GM12801 (cell line): ENCODE measurements around the gene RASAL3.

Experiments
- CTCF ChIP-seq: IDR thresholded peaks from one replicate; pipeline ENCODE4 v1.5.1; 2011; ENCODE audit warnings: control low read depth; ENCODE audit not compliant: insufficient read length; ENCODE audit errors: extremely low read depth

The RASAL3 gene

GRCh38 chr19:15437355-15438123 lies 26.8 kb downstream of the RASAL3 start:
- TF ChIP-seq CTCF, result no peak

DNA sequence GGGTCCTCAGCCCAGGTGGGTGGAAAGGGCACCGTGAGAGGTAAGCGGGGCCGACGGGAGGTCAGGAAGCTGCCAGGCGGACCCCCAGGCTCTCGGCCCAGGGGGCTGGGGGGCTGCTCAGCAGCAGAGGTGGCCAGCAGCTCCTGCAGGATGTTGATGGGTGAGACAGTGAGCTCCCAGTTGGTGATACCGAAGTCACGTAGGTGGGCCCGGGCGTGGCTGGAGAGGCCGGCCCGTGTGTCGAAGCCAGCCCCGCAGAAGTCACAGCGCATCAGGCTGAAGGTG lies 27.6 kb downstream of the RASAL3 start:
- no peak for TF ChIP-seq CTCF

DNA sequence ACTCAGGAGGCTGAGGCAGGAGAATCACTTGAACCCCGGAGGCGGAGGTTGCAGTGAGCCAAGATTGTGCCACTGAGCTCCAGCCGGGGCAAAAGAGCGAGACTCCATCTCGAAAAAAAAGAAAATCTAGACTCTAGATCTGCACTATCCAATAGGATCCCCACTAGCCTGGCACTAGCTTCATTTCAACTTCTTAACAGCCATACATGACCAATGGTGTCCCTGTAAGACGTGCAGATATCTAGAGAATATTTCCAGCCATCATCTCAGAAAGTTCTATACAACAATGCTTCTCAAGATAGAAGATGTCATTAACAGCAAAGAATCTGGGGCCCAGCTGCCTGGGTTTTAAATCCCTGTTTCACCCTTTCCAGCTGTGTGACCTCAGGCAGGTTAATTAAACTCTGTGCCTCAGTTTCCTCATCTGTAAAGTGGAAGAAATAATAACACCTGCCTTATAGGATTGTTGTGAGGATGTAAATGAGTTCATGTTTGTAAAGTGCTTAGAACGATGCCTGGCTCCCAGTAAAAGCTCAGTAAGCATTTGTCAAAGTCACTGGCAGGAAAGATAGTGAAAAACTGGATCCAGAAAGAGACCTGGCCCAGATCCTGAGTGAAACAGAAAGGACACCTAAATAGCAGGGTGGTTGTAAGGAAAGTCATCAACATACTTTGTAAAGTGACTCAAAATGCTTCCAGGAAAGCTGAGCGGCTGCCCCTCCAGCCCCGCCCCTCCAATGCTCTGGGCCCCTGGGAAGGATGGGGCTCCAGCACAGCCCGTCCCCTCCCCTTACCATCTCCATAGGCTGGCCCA lies 28.1 kb downstream of the RASAL3 start:
- no peak for TF ChIP-seq CTCF

- no peak for TF ChIP-seq CTCF
These were observed 30.8 kb downstream of the RASAL3 start for GRCh38 chr19:15433519-15434069.

DNA sequence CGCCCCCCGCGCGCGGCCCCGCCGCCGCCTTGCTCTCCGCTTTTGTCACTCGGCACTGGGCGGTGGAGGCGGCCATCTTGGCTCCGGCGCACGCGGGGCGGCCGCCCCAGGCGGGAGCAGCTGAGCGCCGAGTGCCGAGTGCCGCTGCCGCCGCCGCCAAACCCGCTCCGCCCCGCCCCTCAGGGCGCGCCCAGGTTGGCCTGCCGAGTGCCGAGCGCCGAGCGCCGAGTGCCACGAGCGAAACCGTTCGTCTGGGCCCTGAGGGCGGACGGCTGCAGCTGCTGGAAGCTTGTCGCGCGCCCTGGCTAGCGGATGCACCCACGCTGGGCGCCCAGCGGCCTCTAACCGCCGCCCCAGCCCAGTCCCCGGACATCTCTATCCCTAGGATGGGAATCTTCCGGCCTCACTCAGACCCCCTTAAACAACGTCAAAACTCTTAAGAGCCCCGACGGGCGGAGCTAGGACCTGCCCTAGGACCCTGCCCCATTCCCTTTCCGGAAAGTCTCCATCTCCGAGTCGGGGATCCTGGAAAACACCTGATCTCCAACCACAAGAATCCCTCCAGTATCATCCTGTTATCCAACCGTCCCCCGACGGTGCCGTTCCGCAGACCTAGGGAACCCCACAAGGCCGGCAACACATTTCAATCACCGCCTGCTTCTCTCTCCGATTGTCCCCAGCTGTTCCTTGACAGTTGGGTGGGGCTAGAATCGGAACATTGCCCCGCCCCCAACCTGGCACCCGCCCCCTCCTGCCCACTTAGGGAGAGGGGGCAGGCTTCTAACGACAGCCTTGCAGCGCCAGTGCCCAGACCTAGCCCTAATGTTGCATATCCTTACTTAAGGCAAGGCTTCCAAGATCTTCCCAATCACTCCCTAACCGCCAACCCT lies 31.5 kb downstream of the RASAL3 start:
- TF ChIP-seq CTCF, result no peak

DNA sequence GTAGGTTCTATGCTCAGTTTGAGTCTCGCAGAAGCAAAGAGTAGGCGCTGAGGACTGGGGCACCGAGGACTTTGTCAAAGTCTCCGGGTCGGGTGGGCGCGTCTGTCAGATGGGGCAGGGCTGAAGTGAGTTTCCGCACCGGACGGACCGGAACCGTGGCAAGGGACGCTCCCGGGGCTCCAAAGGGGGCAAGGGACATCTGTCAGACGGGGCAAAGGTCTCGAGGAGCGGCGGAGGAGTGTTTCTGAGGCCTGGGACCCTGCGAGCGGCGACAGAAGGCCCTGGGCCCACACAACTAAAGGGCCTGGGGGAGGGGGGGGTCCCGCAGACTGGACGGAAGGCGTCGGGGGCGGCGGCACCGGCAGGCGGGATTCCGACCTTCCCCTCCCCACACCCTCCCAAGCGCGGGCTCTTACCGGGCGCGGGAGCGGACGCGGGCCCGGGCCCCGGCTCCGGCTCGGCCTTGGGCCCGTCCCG lies 32.3 kb downstream of the RASAL3 start:
- no peak for TF ChIP-seq CTCF
